Measurements from ENCODE around the gene MYH9.

MYH9 gene

DNA sequence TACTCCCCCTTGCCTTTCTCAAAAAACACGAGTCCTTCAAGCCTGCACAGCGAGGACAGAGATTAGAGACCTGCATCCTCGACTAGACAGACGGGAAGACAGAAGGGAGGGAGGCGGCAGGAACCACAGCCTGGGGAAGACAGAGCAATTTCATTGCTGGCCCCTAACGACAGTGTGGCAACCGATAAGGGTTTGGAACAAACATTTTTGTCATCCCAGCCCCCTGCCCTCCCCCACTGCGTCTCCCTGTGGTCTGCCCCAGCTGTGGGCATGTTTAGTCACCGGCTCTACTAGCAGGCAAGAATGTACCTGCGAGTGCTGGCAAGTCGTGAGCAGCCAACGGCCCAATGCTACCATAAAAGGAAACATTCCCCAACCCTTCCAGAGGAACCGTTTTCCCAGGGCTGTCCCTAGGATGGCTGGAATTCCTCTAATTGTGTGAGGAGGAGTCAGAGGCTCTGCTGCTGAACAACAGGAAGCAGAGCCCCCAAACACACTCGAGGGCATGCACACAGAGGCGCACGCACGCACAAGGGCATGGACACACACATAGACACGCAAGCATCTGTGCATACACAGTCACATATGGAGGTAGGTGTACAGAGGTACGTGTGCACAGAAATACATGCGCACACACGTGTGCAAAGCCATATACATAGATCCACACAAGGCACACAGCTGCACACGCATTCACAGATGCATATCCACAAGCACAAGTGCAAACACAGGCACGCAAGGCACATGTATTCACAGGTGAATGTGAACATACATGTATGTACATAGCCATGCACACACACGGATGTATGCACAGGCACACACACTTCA lies 58.3 kb downstream of the MYH9 start:
- Histone ChIP-seq H3K9ac (ENCODE audit: low read length) (peak overlapping the region; percentile 93), H3K27me3 (ENCODE audit: insufficient read depth, low read length) (no peaks in the 10 kb centered on the region), H3K4me3 (ENCODE audit: low read depth, low read length, poor library complexity, severe bottlenecking) (peak overlapping the region; percentile 26), H3K4me1 (ENCODE audit: insufficient read depth, low read length, severe bottlenecking) (peaks cover 67% of the 10 kb centered on the region), H3K36me3 (ENCODE audit: insufficient read depth, low read length) (peaks cover 80% of the 10 kb centered on the region), H3K27ac (ENCODE audit: low read depth, low read length, poor library complexity, severe bottlenecking) (peak overlapping the region; percentile 99), H3K79me2 (ENCODE audit: insufficient read depth, low read length) (0 out of 2 replicates have a peak, but pooled peaks cover 6% of the 10 kb centered on the region), H4K20me1 (ENCODE audit: insufficient read depth, low read length) (no peaks in the 10 kb centered on the region), H3K9me3 (ENCODE audit: low read length) (no peaks in the 10 kb centered on the region), H2AFZ (ENCODE audit: low read length) (no peak overlapping the region), H3F3A (ENCODE audit: insufficient read depth, low read length) (peaks cover 7% of the 10 kb centered on the region; the same call in 1 of the 2 replicates), H3K9me2 (ENCODE audit: low read depth, low read length) (no peaks in the 10 kb centered on the region), H3K4me2 (ENCODE audit: low read length) (peak overlapping the region; percentile 75)
- TF ChIP-seq EZH2 (IDR thresholded peaks at IDR 0.05; ENCODE audit: borderline replicate concordance, low read length) (no peak), CTCF (IDR thresholded peaks at IDR 0.05; ENCODE audit: low read length) (no peak)

GRCh38 chr22:36328635-36329253 lies 59.0 kb downstream of the MYH9 start:
- 0 out of 2 replicates have a peak, but pooled peaks cover 6% of the 10 kb centered on the region for H3K79me2 ChIP-seq (ENCODE audit: insufficient read depth, low read length)
- peaks cover 7% of the 10 kb centered on the region; the same call in 1 of the 2 replicates for H3F3A ChIP-seq (ENCODE audit: insufficient read depth, low read length)

More at GRCh38 chr22:36328635-36329253, 59.0 kb downstream of the MYH9 start:
- Histone ChIP-seq H3K9me2 (ENCODE audit: low read depth, low read length) (no peaks in the 10 kb centered on the region), H2AFZ (ENCODE audit: low read length) (no peak overlapping the region), H3K36me3 (ENCODE audit: insufficient read depth, low read length) (peaks cover 84% of the 10 kb centered on the region), H3K4me3 (ENCODE audit: low read depth, low read length, poor library complexity, severe bottlenecking) (peak overlapping the region; percentile 26), H3K27me3 (ENCODE audit: insufficient read depth, low read length) (no peaks in the 10 kb centered on the region), H3K4me2 (ENCODE audit: low read length) (peak overlapping the region; percentile 75), H3K9me3 (ENCODE audit: low read length) (no peaks in the 10 kb centered on the region), H3K27ac (ENCODE audit: low read depth, low read length, poor library complexity, severe bottlenecking) (peak overlapping the region; percentile 99), H3K4me1 (ENCODE audit: insufficient read depth, low read length, severe bottlenecking) (peaks cover 60% of the 10 kb centered on the region), H4K20me1 (ENCODE audit: insufficient read depth, low read length) (no peaks in the 10 kb centered on the region), H3K9ac (ENCODE audit: low read length) (peak overlapping the region; percentile 93)
- TF ChIP-seq EZH2 (IDR thresholded peaks at IDR 0.05; ENCODE audit: borderline replicate concordance, low read length) (no peak), CTCF (IDR thresholded peaks at IDR 0.05; ENCODE audit: low read length) (no peak)

All from OCI-LY1 (cell line).